ENCODE results near the gene SH2B3. TPM values are rescaled to one million over a fixed set of nuclear protein-coding genes. Genes with fewer than 3 reads are reported as not detected.
A peak's percentile ranks its signal among the peaks of the same experiment; 100 is the strongest.

The SH2B3 gene
- total RNA-seq = 10 to 100 TPM; 35.8 to 76.7 (median 40.3) TPM
- polyA plus RNA-seq = 10 to 100 TPM; 11.3 to 16.8 TPM
- long read RNA-seq, donor 1, full-length matches to known transcripts = 4 of 87 reads
- long read RNA-seq, donor 1, partial matches to known transcripts = 11 of 87 reads
- long read RNA-seq, donor 1, other reads (novel, unspliced or antisense) = 72 of 87 reads
- long read RNA-seq, donor 2, partial matches to known transcripts = 49 of 62 reads
- long read RNA-seq, donor 2, other reads (novel, unspliced or antisense) = 13 of 62 reads
- long read RNA-seq, donor 3, full-length matches to known transcripts = 4 of 76 reads
- long read RNA-seq, donor 3, partial matches to known transcripts = 66 of 76 reads
- long read RNA-seq, donor 3, other reads (novel, unspliced or antisense) = 6 of 76 reads

DNA sequence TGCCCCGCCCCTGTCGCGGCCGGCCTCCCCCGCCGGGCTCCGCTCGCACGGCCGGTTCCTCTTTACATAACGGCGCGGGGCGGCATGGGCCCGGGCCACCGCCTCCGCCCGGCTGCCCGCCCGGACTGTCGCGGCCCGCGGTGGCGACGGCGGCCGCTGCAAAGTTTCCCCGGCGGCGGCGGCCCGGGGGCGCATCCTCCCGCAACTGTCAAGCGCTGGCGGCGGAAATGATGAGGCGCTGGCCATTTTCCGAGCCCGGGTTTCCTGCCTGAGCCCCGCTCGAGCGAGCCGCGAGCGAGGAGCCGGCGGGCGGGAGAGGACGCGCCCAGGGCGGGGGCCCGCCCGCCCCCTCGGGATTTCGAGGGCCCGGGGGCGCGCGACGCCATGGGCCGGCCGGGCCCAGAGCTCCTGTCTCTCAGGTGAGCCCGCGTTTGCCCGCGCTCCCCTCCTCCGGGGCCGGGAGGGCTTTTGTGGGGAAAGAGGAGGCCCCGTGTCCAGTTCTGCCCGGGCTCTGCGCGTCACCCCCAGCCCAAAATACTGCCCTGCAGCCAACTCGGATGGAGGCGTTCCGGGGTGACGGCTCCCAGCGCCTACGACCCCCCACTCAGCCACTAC lies at the start of gene SH2B3:
Gene SH2B3, plus strand, starts transcription at position 65 of the 615 bp plus-strand sequence. CDS start 12,223 bp downstream, outside the sequence.
- peak within 1 kb of the TSS; percentile 86 to 99 (median 97) for H3K27ac ChIP-seq
- intact Hi-C loops (cut with DNase I) = loop anchor here in 4 of 10 donors (1.0 to 5.0 kb wide), 3 partner anchors 24 to 45 kb away; no protein-coding TSS in a partner anchor
- ATAC-seq (peak in 2 of 4 donors; percentile 1 to 5), DNase-seq (peak in 1 of 5 donors; percentile 80)
- peak in 1 of 2 donors; percentile 82 for TF ChIP-seq POLR2A (IDR thresholded peaks at IDR 0.05)
- TF ChIP-seq, protein P1, sequence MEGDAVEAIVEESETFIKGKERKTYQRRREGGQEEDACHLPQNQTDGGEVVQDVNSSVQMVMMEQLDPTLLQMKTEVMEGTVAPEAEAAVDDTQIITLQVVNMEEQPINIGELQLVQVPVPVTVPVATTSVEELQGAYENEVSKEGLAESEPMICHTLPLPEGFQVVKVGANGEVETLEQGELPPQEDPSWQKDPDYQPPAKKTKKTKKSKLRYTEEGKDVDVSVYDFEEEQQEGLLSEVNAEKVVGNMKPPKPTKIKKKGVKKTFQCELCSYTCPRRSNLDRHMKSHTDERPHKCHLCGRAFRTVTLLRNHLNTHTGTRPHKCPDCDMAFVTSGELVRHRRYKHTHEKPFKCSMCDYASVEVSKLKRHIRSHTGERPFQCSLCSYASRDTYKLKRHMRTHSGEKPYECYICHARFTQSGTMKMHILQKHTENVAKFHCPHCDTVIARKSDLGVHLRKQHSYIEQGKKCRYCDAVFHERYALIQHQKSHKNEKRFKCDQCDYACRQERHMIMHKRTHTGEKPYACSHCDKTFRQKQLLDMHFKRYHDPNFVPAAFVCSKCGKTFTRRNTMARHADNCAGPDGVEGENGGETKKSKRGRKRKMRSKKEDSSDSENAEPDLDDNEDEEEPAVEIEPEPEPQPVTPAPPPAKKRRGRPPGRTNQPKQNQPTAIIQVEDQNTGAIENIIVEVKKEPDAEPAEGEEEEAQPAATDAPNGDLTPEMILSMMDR (IDR thresholded peaks at IDR 0.05) = no peak
- 0 to 1% (median 0%) methylated on average over 23 to 80 of the region's 80 CpGs for WGBS, 4 donors
- no peaks in the 10 kb centered on the region for H3K9me3 ChIP-seq
- H3K36me3 ChIP-seq = peaks cover 0 to 5% (median 0%) of the 10 kb centered on the region in 9 donors
- peak within 1 kb of the TSS; percentile 62 to 98 (median 92) for H3K4me3 ChIP-seq
- H3K4me1 ChIP-seq = peaks cover 30 to 79% (median 69%) of the 10 kb centered on the region in 12 donors
- H3K27me3 ChIP-seq = no peaks in the 10 kb centered on the region

DNA sequence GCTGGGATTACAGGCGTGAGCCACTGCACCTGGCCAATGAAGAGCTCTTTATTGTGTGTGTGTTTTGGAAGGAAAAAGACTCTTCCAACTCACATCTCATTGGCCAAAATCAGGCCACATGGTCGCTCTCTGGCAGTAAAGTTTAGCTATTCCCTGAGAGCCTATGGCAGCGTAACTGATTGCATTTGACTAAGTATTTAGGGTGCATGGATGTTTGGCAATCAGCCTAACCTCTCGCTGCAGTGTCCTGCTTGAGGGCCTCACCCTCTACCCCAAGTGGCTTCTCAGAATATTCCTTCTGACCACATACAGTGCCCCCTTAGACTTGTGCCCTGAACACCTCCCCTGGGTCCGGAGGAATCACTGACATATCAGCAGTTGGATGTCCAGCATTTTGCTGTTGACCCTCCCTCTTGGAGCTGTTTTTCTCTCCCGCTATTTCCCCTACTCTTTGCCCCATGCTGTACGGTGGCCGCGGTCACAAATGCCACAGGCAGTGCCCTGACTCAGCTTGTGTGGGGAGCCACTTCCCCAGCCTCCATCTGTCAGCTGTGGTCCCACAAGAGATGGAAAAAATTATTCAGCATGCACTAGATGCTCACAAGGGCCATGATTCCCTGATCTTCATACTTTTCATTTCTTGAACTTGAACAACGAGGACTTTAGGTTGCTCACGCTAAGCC lies 46.4 kb upstream of the SH2B3 start:
- peaks cover 0 to 20% (median 8%) of the 10 kb centered on the region in 9 donors for H3K36me3 ChIP-seq
- H3K9me3 ChIP-seq = no peaks in the 10 kb centered on the region
- DNase-seq = no peak
- intact Hi-C loops (cut with DNase I) = no loop called here
- TF ChIP-seq, protein P1 (IDR thresholded peaks at IDR 0.05) = no peak
- TF ChIP-seq POLR2A (IDR thresholded peaks at IDR 0.05) = no peak
- WGBS, 4 donors = 65 to 71% (median 70%) methylated on average over 11 of the region's 11 CpGs
- no peaks in the 10 kb centered on the region for H3K27me3 ChIP-seq
- H3K4me1 ChIP-seq = peaks cover 10 to 37% (median 25%) of the 10 kb centered on the region in 12 donors
- no peak overlapping the region for H3K4me3 ChIP-seq
- H3K27ac ChIP-seq = no peak overlapping the region
- ATAC-seq = no peak

GRCh38 chr12:111359914-111360276 lies 45.8 kb upstream of the SH2B3 start:
- peaks cover 0 to 21% (median 8%) of the 10 kb centered on the region in 9 donors for H3K36me3 ChIP-seq
- ATAC-seq = no peak
- 71 to 79% (median 73%) methylated on average over 5 of the region's 5 CpGs for WGBS, 4 donors
- peaks cover 10 to 42% (median 26%) of the 10 kb centered on the region in 12 donors for H3K4me1 ChIP-seq
- H3K27me3 ChIP-seq = no peaks in the 10 kb centered on the region
- H3K27ac ChIP-seq = no peak overlapping the region
- intact Hi-C loops (cut with DNase I) = no loop called here
- DNase-seq = no peak
- no peaks in the 10 kb centered on the region for H3K9me3 ChIP-seq
- TF ChIP-seq POLR2A (IDR thresholded peaks at IDR 0.05) = no peak
- no peak overlapping the region for H3K4me3 ChIP-seq

GRCh38 chr12:111360325-111360930 lies 45.3 kb upstream of the SH2B3 start:
- no peaks in the 10 kb centered on the region for H3K27me3 ChIP-seq
- 68 to 77% (median 72%) methylated on average over 8 to 9 of the region's 9 CpGs for WGBS, 4 donors
- H3K4me3 ChIP-seq = no peak overlapping the region
- TF ChIP-seq, protein P1 (IDR thresholded peaks at IDR 0.05) = no peak
- no peak for TF ChIP-seq POLR2A (IDR thresholded peaks at IDR 0.05)
- ATAC-seq (no peak), DNase-seq (no peak)
- peak overlapping the region in 1 of 12 donors; percentile 83 for H3K27ac ChIP-seq
- intact Hi-C loops (cut with DNase I) = no loop called here
- no peaks in the 10 kb centered on the region for H3K9me3 ChIP-seq
- peaks cover 0 to 21% (median 8%) of the 10 kb centered on the region in 9 donors for H3K36me3 ChIP-seq
- H3K4me1 ChIP-seq = peaks cover 10 to 47% (median 27%) of the 10 kb centered on the region in 12 donors

Measured in heart left ventricle (tissue), 16 donors.